DND-41 (cell line): ENCODE data around the gene BCAP29.

Experiments
- EZH2 ChIP-seq: IDR thresholded peaks from 3 replicates; pipeline ENCODE4 v1.6.1; 2012; ENCODE audit warnings: borderline replicate concordance, low read depth, mild to moderate bottlenecking, moderate library complexity, low read length, inconsistent platforms; ENCODE audit not compliant: severe bottlenecking
- TF ChIP-seq, protein P1 (sequence below): IDR thresholded peaks from 2 replicates; pipeline ENCODE4 v1.5.1; 2012; ENCODE audit warnings: borderline replicate concordance, low read length, moderate library complexity, mild to moderate bottlenecking; ENCODE audit not compliant: poor library complexity, severe bottlenecking; ENCODE audit errors: extremely low read depth

GRCh38 chr7:107555893-107556292, 24.2 kb upstream of the BCAP29 start:
- TF ChIP-seq, protein P1, sequence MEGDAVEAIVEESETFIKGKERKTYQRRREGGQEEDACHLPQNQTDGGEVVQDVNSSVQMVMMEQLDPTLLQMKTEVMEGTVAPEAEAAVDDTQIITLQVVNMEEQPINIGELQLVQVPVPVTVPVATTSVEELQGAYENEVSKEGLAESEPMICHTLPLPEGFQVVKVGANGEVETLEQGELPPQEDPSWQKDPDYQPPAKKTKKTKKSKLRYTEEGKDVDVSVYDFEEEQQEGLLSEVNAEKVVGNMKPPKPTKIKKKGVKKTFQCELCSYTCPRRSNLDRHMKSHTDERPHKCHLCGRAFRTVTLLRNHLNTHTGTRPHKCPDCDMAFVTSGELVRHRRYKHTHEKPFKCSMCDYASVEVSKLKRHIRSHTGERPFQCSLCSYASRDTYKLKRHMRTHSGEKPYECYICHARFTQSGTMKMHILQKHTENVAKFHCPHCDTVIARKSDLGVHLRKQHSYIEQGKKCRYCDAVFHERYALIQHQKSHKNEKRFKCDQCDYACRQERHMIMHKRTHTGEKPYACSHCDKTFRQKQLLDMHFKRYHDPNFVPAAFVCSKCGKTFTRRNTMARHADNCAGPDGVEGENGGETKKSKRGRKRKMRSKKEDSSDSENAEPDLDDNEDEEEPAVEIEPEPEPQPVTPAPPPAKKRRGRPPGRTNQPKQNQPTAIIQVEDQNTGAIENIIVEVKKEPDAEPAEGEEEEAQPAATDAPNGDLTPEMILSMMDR, result no peak
- TF ChIP-seq EZH2, result no peak
